ENCODE results near the gene SPNS3. TPM values are rescaled to one million over a fixed set of nuclear protein-coding genes. Genes with fewer than 3 reads are reported as not detected.

SPNS3 gene
- total and polyA plus RNA-seq, 10 of the 15 experiments (the other 5 are each of a cell fraction or from before 2014, with no cell fraction given): 0.16 to 2.6 (median 0.97) TPM

GRCh38 chr17:4520894-4521600 is 87.3 kb downstream of the SPNS3 start:
- ChIA-PET RAD21 (ENCODE audit: unreplicated experiment) (no interaction called here), POLR2A (interaction anchor here (0.6 kb wide), 2 partner anchors 10 to 443 kb away, joined by 3 to 5 read pairs; no protein-coding TSS in a partner anchor), SMC1A (ENCODE audit: uncharacterized antibody, unreplicated experiment) (no interaction called here), CTCF (no interaction called here)
- Histone ChIP-seq H3K9ac (ENCODE audit: control insufficient read depth, insufficient read depth, low read length) (no peak overlapping the region), H3K27me3 (replicated peaks in 1 of 2; ENCODE audit: control insufficient read depth in 2 of 2, insufficient read depth in 2 of 2, low read length in 1 of 2) (no peaks in the 10 kb centered on the region), H3K79me2 (ENCODE audit: control insufficient read depth, insufficient read depth, low read length) (no peaks in the 10 kb centered on the region), H3K27ac (ENCODE audit: control insufficient read depth, insufficient read depth) (no peak overlapping the region), H3K4me2 (ENCODE audit: control insufficient read depth, insufficient read depth) (no peak overlapping the region), H3K4me3 (no peak overlapping the region), H2AFZ (ENCODE audit: control insufficient read depth, low read depth, low read length) (no peak overlapping the region), H4K20me1 (ENCODE audit: control insufficient read depth, insufficient read depth) (no peaks in the 10 kb centered on the region), H3K9me3 (replicated peaks; ENCODE audit: control insufficient read depth, insufficient read depth, low read length) (no peaks in the 10 kb centered on the region; the same call in 2 of the 3 replicates), H3K4me1 (ENCODE audit: control insufficient read depth, insufficient read depth, low read length) (peaks cover 16% of the 10 kb centered on the region), H3K36me3 (ENCODE audit: control insufficient read depth in 2 of 2, insufficient read depth in 2 of 2, low read length in 1 of 2) (no peaks in the 10 kb centered on the region)
- BruUV-seq (replicated peaks): no TSS peak
- in situ Hi-C loops (cut with MboI) (no loop called here), intact Hi-C loops (cut with micrococcal nuclease; ENCODE audit: unreplicated experiment) (loop anchor here (10.0 kb wide), 1 partner anchor 96 kb away; no protein-coding TSS in a partner anchor)
- WGBS (ENCODE audit: insufficient coverage, insufficient replicate concordance, low lambda C conversion rate, missing lambda C conversion rate): 90% methylated on average over 8 of the region's 8 CpGs
- DNase-seq (ENCODE audit: low read depth, low spot score): no peak
- FAIRE-seq: no peak
- no peak for ATAC-seq
- TF ChIP-seq STAT1 (conservative IDR thresholded peaks at IDR 0.05) (no peak), SREBF2 (IDR thresholded peaks at IDR 0.05; ENCODE audit: low read length) (no peak), FOXM1 (IDR thresholded peaks at IDR 0.05; ENCODE audit: low read depth, low read length) (no peak), NFYB (IDR thresholded peaks at IDR 0.05; ENCODE audit: insufficient read depth, low read depth, low read length) (no peak), USF1 (IDR thresholded peaks at IDR 0.05; ENCODE audit: borderline replicate concordance, extremely low read length, insufficient read depth, low read depth, low read length) (no peak), MEF2B (IDR thresholded peaks at IDR 0.05; ENCODE audit: partially characterized antibody, poor library complexity, severe bottlenecking) (no peak), RAD51 (IDR thresholded peaks at IDR 0.05) (no peak), PML (IDR thresholded peaks at IDR 0.05; ENCODE audit: low read length) (no peak)
- TF ChIP-seq, protein P1, sequence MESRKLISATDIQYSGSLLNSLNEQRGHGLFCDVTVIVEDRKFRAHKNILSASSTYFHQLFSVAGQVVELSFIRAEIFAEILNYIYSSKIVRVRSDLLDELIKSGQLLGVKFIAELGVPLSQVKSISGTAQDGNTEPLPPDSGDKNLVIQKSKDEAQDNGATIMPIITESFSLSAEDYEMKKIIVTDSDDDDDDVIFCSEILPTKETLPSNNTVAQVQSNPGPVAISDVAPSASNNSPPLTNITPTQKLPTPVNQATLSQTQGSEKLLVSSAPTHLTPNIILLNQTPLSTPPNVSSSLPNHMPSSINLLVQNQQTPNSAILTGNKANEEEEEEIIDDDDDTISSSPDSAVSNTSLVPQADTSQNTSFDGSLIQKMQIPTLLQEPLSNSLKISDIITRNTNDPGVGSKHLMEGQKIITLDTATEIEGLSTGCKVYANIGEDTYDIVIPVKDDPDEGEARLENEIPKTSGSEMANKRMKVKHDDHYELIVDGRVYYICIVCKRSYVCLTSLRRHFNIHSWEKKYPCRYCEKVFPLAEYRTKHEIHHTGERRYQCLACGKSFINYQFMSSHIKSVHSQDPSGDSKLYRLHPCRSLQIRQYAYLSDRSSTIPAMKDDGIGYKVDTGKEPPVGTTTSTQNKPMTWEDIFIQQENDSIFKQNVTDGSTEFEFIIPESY (IDR thresholded peaks at IDR 0.05): no peak
